Measurements from ENCODE around the gene EVL.

EVL gene

GRCh38 chr14:100067971-100068959, 3.0 kb downstream of the EVL start:
- peak; percentile 95 for DNase-seq

- DNase-seq: no peak
Observed at GRCh38 chr14:100069161-100069800, 4.1 kb downstream of the EVL start.

DNA sequence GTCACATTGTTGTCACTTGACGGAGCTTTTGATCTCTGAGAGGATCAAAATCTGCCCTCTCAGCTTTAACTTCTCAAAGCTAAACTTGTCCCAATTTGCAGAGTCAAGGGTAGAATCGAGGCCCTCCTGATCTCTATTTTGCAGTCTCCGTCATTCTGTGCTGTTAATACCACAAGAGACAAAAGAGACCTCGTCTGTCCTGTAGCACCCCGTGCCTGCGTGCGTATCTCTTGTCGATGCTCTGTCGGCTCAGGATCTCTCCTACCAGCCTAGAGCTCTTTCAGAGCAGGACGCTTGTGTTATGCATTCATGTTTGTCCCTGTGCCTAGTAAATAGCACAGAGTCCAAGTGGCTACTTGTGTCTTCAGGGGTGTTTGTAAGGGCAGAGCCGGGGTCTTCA, 5.1 kb downstream of the EVL start:
- no peak for DNase-seq

DNA sequence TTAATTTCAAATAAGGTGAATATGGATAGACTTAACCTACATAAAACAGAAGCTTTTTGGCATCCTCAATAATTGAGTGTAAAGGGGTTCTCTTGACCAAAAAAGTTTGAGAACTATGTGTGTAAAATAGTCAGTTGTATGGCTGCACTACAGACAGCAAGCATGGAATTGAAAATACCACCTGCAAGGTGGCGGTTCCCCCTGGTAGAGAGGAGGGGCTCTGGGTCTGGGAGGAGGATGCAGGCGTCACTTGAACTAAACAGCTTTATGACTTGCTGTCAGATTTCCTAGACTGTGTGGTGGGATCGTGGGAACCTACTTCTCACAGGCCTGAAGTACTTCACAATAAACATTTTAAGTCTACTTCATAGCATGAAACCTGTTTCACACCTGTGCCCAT, 6.3 kb downstream of the EVL start:
- DNase-seq: no peak

GRCh38 chr14:100072783-100073346, 7.6 kb downstream of the EVL start:
- DNase-seq: peak; percentile 83

GRCh38 chr14:100073576-100074430, 8.6 kb downstream of the EVL start:
- DNase-seq: no peak

DNA sequence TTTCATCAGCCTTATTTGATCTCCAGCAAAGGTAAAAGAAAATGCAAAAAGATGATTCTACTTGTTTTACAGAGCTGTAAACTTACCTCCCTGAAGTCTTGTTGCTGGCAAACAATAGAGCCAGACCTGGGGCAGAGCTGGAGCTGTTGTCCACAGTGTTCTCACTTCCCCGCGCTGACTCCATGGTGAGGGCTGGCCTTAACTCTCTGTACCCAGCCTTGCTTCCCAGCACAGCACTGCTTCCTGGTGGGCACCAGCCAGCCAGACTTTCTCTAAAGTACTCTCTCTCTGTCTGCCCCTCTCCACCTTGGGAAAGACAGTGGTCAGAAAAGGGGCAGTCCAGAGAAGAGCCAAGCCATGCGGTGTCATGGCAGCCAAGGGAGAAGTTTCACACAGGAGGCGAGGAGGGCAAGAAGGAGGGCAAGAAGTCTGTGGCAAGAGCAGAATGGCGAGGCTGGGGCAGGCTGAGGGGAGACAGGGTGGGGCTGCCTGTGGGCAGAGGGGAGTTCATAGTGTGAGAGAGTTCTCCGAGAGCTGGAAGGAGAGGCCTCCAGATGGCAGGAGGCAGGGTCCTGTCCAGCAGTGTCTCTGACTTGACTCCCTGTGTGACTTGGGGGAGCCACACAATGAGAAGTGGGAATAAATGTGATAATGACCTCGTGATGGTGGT, 9.3 kb downstream of the EVL start:
- DNase-seq: no peak

DNA sequence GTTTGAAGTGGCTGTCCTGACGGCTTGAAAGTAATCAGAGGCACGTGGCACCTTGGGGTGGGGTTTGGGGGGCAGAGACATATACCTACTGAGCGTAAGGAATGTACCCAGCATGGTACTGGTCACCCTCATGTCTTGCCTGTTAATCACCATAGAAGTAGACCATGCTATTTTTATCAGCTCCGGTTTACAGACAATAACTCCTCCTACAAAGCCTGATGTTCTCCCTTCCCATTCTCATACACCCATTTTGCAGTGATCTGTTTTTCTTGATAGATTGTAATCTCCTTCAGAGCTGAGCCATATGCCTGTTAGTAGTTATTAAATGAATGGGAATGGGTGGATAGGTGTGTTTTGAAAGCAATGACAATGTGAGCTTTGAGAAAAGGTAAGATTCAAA, 10.5 kb downstream of the EVL start:
- peak; percentile 46 for DNase-seq

- peak; percentile 96 for DNase-seq
Observed at GRCh38 chr14:100076133-100076532, 10.9 kb downstream of the EVL start.

GRCh38 chr14:100076606-100077005, 11.4 kb downstream of the EVL start:
- DNase-seq: peak; percentile 68

DNA sequence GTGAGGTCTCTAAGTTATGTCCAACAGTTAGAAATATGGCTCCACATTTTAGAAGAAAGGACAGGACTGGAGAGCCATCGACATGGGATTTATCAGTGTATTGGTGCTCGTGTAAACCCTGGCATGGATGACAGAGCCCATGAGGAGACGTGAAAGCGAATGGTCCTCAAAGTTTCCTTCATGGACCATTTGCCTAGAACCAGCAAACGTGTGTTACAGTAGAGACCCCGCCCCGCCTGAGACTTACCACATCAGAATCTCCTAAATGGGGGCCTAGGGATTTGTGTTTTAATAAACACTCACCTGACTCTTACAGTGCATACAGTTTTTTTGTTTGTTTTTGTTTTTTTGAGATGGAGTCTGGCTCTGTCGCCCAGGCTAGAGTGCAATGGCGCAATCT, 12.2 kb downstream of the EVL start:
- no peak for DNase-seq

DNA sequence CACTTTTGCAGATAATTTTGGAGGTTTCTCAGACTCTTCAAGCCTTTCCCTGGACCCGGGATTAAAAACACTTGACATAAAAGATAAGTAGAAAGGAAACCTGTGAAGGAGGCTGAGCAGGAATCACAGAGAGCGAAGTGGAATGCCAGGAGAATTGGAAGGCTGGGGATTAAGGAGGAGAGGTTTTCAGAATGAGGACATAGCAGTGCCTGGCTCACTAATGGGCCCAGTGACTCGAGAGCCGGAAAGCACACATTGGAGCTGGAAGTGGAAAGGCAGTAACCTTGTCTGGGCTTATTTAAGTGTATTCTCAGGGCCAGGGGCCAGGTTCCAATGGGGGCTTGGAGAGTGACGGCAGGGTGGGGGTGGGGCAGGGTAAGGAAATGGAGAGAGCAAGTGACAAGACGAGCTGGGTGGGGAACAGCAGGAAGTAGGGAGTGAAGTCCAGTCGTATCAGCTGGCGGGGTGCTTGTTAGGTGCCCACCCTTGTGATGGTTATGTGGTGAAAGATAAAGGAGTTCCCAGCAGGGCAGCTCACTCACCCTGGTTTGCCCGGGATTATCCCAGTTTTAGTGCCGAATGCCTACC, 13.1 kb downstream of the EVL start:
- peak; percentile 72 for DNase-seq

DNA sequence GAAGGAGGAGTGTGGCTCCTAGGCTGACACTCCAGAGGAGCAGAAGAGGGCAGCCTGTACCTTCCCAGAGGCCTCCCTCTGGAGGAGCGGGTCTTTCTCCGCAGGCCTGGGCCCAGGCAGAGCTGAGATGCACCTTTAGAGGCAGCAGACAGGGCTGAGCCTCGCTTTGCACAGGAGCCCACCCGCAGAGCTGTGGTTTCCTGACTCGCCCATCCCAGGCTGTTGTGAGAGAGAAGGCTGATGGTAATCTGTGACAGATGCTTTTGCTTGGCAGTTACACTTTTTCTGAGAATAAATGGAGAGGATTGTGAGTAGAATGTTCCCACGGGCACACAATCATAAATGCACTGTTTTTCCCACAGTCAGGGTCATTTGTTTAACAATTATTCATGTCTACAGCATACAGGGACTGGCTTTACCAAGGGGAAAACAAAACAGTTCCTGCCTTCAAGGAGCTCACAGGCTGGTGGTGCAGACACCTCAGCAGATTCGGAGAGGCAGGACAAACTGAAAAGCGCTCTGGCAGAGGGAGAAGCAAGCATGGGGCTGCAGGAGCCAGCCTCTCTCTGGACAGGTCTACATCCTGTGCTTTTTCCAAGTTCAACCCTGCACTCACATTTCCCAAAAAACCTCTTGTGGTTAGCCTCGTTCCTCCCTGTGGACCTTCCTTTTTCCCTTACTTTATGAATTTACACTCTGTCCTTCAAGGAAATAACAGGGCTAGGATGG, 13.9 kb downstream of the EVL start:
- DNase-seq: peak; percentile 97

DNA sequence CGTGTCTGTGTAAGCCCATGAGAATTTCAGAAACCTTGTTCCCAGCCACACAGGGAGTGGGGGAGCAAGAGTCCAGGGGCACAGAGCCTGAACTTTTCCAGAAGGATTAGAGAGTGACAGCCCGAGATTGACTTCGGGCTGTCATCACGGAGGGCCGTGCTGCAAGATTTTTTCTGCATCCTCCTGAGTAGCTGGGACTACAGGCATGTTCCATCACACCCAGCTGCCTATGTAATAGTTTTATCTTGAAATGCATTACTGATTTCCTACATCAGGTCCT, 14.4 kb downstream of the EVL start:
- DNase-seq: peak; percentile 44

DNA sequence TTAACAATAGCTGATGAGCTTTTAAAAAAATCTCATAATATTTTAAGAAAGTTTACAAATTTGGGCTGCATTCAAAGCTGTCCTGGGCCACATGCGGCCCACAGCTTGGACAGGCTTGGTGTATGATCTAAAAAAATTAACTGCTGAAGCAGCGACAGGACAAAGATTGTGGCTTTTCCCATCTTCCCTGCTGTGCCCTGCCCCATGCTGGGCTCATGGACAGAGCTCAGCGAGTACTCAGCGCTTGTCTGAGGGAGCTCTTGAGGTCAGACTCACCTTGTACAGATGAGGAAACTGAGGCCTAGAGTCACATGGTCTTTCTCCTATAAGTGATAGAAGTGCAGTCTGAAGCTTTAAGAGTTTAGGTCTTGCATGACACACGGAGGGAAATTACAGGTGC, 15.0 kb downstream of the EVL start:
- no peak for DNase-seq

- DNase-seq: peak; percentile 21
Observed at GRCh38 chr14:100081997-100082625, 16.9 kb downstream of the EVL start.

DNA sequence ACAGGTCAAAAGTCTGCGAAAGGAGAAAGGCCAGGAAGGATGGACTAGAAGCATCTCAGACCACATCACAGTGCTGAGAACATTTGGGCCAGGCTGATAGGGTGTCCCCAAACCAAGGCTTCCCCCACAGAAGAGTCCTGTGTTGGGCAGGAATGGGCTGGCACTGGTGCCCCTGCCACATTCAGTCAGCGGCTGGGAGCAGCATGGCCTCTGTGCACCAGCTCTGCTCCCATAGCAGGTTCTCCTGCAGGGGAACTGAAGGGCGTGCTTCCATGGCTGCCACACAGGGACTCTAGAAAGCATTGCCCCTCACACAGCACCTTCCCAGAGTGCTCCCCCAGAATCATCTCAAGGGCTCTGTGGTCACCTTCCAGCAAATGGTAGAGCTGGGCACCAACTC, 17.5 kb downstream of the EVL start:
- peak; percentile 33 for DNase-seq

- no peak for DNase-seq
Observed at GRCh38 chr14:100083706-100084105, 18.5 kb downstream of the EVL start.

DNA sequence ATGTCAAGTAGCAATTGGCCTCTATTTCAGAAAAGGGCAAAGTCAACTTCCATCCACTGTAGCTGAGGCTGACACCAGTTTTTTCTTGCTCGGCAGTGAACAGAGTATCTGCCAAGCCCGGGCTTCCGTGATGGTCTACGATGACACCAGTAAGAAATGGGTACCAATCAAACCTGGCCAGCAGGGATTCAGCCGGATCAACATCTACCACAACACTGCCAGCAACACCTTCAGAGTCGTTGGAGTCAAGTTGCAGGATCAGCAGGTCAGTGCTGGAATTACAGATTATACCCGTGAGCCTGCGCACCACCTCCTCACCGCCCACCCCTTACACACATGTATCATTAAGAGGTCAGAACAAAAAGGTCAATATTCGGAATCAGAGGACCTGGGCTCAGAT, 19.4 kb downstream of the EVL start:
- DNase-seq: no peak

GRCh38 chr14:100085462-100085861, 20.2 kb downstream of the EVL start:
- no peak for DNase-seq

- DNase-seq: no peak
Observed at GRCh38 chr14:100086361-100086760, 21.1 kb downstream of the EVL start.
